ENCODE measurements around the gene SLC41A3. TPM values are rescaled to one million over a fixed set of nuclear protein-coding genes. Genes with fewer than 3 reads are reported as not detected.

Gene SLC41A3
- total and polyA plus RNA-seq, 4 donors: 9.3 to 19.8 (median 12.7) TPM

- Histone ChIP-seq H3K4me1 (ENCODE audit: control insufficient read depth in 4 of 4, insufficient read depth in 4 of 4, low read length in 3 of 4) (no peaks in the 10 kb centered on the region), H3K4me3 (ENCODE audit: low read depth in 1 of 3, low read length in 3 of 3) (no peak overlapping the region), H3K9me3 (ENCODE audit: control insufficient read depth in 4 of 4, low read length in 3 of 4) (no peaks in the 10 kb centered on the region), H3K9ac (ENCODE audit: low read depth in 1 of 2, low read length in 2 of 2) (no peak overlapping the region), H3K27ac (ENCODE audit: low read depth in 1 of 2, low read length in 2 of 2) (no peak overlapping the region), H3K36me3 (ENCODE audit: control insufficient read depth in 4 of 4, insufficient read depth in 3 of 4, low read depth in 1 of 4, low read length in 3 of 4) (peaks cover 0 to 2% (median 0%) of the 10 kb centered on the region in 4 donors), H3K27me3 (ENCODE audit: control insufficient read depth in 4 of 4, insufficient read depth in 4 of 4, low read length in 3 of 4) (no peaks in the 10 kb centered on the region)
- TF ChIP-seq CTCF (IDR thresholded peaks at IDR 0.05; ENCODE audit: low read depth, low read length, missing input control): no peak
- no peak for TF ChIP-seq SP1 (IDR thresholded peaks at IDR 0.05)
- TF ChIP-seq FOXA2 (IDR thresholded peaks at IDR 0.05): no peak
- no peak for TF ChIP-seq HNF4G (IDR thresholded peaks at IDR 0.05)
- no peak for TF ChIP-seq EGR1 (IDR thresholded peaks at IDR 0.05; ENCODE audit: low read depth in 2 of 2)
- TF ChIP-seq FOXA1 (IDR thresholded peaks at IDR 0.05): no peak
- TF ChIP-seq ATF3 (IDR thresholded peaks at IDR 0.05): no peak
- TF ChIP-seq RXRA (IDR thresholded peaks at IDR 0.05): no peak
- no peak for TF ChIP-seq HNF4A (conservative IDR thresholded peaks at IDR 0.05)
- no peak for TF ChIP-seq REST (IDR thresholded peaks at IDR 0.05)
- TF ChIP-seq JUND (IDR thresholded peaks at IDR 0.05): no peak
- no peak for TF ChIP-seq YY1 (IDR thresholded peaks at IDR 0.05)
- no peak for TF ChIP-seq GABPA (IDR thresholded peaks at IDR 0.05 in 1 of 2, conservative IDR thresholded peaks at IDR 0.05 in 1 of 2)
- no peak for TF ChIP-seq TAF1 (conservative IDR thresholded peaks at IDR 0.05)
- peak; percentile 16 for DNase-seq (ENCODE audit: low spot score)
- 88% methylated on average over 5 of the region's 5 CpGs for WGBS
Observed at GRCh38 chr3:126033765-126034164, 50.2 kb downstream of the SLC41A3 start.

- Histone ChIP-seq H3K4me3 (ENCODE audit: low read depth in 1 of 3, low read length in 3 of 3) (no peak overlapping the region), H3K27ac (ENCODE audit: low read depth in 1 of 2, low read length in 2 of 2) (no peak overlapping the region), H3K27me3 (ENCODE audit: control insufficient read depth in 4 of 4, insufficient read depth in 4 of 4, low read length in 3 of 4) (no peaks in the 10 kb centered on the region), H3K4me1 (ENCODE audit: control insufficient read depth in 4 of 4, insufficient read depth in 4 of 4, low read length in 3 of 4) (no peaks in the 10 kb centered on the region), H3K36me3 (ENCODE audit: control insufficient read depth in 4 of 4, insufficient read depth in 3 of 4, low read depth in 1 of 4, low read length in 3 of 4) (peaks cover 0 to 2% (median 0%) of the 10 kb centered on the region in 4 donors), H3K9me3 (ENCODE audit: control insufficient read depth in 4 of 4, low read length in 3 of 4) (peaks cover 0 to 3% (median 0%) of the 10 kb centered on the region in 4 donors), H3K9ac (ENCODE audit: low read depth in 1 of 2, low read length in 2 of 2) (no peak overlapping the region)
- WGBS: 96% methylated on average over 3 of the region's 3 CpGs
- peak; percentile 14 for DNase-seq (ENCODE audit: low spot score)
- no peak for TF ChIP-seq HNF4G (IDR thresholded peaks at IDR 0.05)
- no peak for TF ChIP-seq MAX (IDR thresholded peaks at IDR 0.05)
- no peak for TF ChIP-seq FOXA2 (IDR thresholded peaks at IDR 0.05)
- TF ChIP-seq GABPA (IDR thresholded peaks at IDR 0.05 in 1 of 2, conservative IDR thresholded peaks at IDR 0.05 in 1 of 2): no peak
- no peak for TF ChIP-seq EGR1 (IDR thresholded peaks at IDR 0.05; ENCODE audit: low read depth in 2 of 2)
- TF ChIP-seq RAD21 (IDR thresholded peaks at IDR 0.05): no peak
- TF ChIP-seq TAF1 (conservative IDR thresholded peaks at IDR 0.05): no peak
- TF ChIP-seq HNF4A (conservative IDR thresholded peaks at IDR 0.05): no peak
- TF ChIP-seq JUND (IDR thresholded peaks at IDR 0.05): no peak
- TF ChIP-seq RXRA (IDR thresholded peaks at IDR 0.05): no peak
- TF ChIP-seq ZBTB33 (IDR thresholded peaks at IDR 0.05): no peak
- TF ChIP-seq ATF3 (IDR thresholded peaks at IDR 0.05): no peak
- TF ChIP-seq NR2F2 (IDR thresholded peaks at IDR 0.05): no peak
- no peak for TF ChIP-seq SP1 (IDR thresholded peaks at IDR 0.05)
- no peak for TF ChIP-seq REST (IDR thresholded peaks at IDR 0.05)
Observed at GRCh38 chr3:126033051-126033745, 50.7 kb downstream of the SLC41A3 start.

Measured in liver (tissue), 9 donors.